HG02759 (cell line): ENCODE measurements around the gene DLG2.
"Not testable (repeated sequence)": the region's sequence is repeated elsewhere in the genome, so short reads cannot be mapped to it uniquely, and the experiment has no call there.

Experiments
- ATAC-seq: cut with Tn5 transposase; IDR thresholded peaks from one replicate; pipeline ENCODE4 v1.9.1; 2021; ENCODE audit warnings: mild to moderate bottlenecking, moderate library complexity; ENCODE audit not compliant: unreplicated experiment

The DLG2 gene

DNA sequence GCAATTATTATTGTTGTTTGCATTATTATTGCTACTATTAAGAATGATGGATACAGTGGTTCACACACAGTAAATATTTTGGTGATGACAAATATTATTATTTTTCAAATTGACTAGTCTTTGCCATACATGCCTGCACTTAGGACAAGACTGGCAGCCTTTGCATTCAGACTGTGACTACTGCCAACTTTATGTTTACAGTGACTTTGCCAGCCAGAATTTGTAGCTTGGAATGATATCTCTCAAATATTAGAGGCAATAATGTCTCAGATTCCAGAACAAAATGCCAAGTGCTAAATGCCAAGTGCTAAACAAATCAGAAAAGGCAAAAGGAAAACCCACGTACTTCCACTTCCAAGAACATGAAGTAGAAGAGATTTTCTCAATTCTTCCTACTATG lies 823.1 kb downstream of the DLG2 start:
- ATAC-seq, result no peak

DNA sequence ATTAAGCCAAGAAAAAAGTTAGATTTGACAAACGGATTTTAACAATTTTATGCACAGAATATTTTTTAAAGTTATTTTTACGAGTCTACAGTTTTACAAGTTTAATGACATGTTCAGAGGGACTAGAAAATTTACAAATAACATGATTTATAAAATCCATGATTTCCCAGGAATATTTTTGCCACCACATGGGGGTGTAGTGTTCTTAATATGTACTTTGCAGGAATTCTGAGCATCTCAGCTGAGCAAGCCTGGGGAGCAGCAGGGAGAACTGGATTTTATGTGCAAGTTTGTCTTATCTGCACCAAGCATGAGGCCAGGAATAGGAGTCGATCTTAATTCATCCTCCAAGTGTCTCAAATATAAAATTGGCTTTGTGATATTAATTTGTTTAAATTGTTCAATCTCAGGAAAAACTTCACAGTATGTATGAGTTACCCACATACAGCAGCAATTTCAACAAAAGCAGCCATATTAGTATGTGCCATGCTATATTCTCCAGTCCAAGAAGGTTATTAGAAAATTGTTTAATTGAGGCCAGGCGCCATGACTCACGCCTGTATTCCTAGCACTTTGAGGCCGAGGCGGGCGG lies 826.3 kb downstream of the DLG2 start:
- ATAC-seq, result no peak

DNA sequence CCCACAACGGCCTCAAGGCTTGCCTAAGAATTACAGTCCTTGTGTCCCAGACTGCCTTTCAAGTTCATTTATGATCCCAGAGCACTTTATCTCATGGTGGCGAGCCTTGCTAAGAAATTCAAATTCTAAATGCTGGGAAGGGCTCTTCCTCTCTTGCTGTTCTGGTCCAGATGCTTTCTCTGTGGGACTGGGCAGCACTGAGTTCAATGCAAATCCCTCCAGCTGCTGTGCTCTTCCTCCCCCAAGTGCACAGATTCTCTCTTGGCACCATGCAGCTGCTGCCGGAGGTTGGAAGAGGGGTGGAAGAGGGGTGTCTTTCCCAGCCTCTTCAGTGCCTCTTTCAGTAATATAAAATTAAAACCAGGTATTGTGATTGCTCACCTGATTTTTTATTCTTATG lies 828.0 kb downstream of the DLG2 start:
- no peak for ATAC-seq

DNA sequence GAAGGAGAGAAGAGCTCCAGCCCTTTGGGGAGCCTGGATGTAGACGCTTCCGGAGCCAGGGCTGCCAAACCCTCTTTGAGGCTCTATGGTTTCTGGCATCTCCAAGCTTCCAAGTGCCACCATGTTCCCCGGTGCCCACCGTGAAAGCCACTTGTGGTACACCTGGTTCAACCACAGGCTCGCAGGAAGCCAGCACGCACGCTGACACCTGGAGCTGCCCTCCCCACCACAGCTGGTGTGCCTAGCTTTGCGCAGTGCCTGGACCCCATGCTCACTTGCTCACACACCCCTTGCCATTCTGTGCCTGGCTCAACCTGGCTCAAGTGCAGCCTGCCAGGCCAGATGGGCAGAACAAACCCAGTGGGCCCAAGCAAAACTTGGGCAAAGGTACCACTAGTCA lies 831.4 kb downstream of the DLG2 start:
- ATAC-seq, result no peak

DNA sequence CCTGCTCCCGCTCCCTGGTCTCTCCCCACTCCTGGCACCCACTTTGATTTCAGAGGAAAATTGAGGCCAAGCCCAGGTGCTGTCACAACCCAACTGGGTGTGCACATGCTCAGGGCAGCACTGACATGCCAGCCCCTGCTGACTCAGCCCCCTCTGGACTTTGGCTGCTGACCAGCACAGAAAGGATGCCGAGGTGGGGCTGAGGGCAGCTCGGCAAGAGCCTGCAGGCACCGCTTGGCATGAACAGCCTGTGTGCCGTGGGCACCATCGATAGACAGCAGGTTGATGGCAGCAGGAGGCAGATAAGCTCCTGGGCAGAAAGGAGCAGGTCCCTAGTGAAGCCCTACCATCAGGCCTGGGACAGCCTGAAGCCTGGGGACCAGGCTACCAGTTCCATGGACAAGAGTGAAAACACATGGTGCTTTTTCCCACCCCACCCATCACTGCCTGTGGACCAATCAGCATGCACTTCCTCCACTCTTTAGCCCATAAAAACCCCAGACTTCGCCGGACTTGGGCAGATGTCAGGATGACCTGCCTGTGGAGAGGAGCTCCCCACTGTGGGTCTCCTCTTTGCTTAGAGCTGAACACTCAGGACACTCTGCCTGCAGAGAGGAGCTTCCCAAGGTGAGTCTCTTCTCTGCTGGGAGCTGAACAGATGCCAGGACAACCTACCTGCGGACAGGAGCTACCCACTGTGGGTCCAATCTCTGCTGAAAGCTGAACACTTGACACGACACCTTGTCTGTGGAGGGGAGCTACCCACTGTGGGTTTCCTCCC lies 832.3 kb downstream of the DLG2 start:
- no peak for ATAC-seq

DNA sequence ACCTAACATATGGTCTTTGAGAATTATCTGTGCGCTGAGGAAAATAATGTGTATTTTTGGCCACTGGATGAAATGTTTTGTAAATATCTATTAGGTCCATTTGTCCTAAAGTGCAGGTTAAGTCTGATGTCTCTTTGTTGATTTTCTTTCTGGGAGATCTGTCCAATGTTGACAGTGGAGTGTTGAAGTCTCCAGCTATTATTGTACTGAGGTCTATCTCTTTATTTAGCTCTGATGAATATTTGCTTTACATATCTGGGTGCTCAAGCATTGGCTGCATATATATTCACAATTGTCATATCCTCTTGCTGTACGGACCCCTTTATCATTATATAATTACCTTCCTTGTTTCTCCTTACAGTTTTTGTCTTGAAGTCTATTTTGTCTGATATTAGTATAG lies 833.8 kb downstream of the DLG2 start:
- ATAC-seq, result no peak

DNA sequence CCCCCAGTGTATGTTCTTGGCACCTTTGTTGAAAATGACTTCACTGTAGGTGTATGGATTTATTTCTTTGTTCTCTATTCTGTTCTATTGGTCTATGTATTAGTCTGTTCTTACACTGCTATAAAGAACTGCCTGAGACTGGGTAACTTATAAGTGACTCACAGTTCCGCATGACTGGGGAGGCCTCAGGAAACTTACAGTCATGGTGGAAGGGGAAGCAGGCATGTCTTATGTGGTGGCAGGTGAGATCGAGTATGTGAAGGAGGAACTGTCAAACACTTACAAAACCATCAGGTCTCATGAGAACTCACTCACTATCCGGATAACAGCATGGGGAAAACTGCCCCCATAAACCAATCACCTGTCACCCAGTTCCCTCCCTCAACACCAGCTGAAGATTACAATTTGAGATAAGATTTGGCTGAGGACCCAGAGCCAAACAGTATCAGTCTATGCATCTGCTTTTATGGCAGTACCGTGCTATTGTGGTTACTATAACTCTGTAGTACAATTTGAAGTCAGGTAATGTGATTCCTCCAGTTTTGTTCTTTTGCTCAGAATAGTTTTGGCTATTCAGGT lies 836.2 kb downstream of the DLG2 start:
- ATAC-seq, result no peak

DNA sequence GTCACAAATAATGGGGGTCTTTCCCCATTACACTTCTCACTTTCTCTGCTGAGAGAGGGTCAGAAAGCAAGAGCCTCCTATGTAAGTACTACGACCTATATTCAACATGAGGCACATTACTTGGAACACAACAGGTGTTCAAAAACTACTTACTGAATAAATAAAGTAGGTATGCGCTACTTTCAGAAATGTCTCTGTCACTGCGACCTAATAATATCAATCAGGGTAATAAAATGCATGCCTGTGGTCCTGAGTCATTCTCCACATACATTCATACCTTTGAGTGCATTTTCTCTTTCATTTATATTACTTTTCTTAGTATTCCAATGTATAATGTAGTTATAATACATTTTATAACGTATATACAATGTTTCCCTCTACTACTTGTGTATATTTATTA lies 838.9 kb downstream of the DLG2 start:
- no peak for ATAC-seq

DNA sequence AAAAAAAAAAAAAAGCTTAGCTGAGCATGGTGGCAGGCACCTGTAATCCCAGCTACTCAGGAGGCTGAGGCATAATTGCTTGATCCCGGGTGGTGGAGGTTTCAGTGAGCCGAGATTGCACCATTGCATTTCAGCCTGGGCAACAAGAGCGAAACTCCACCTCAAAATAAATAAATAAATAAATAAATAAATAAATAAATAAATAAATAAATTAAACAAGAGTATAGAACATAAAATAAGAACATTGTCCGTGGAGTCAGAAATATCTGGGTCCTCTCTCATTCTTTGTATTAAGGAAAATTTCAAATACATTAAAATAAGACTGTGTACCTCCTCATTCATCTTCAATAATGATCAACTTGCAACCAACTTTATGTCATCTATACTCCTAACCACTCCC lies 843.0 kb downstream of the DLG2 start:
- not testable (repeated sequence) for ATAC-seq

DNA sequence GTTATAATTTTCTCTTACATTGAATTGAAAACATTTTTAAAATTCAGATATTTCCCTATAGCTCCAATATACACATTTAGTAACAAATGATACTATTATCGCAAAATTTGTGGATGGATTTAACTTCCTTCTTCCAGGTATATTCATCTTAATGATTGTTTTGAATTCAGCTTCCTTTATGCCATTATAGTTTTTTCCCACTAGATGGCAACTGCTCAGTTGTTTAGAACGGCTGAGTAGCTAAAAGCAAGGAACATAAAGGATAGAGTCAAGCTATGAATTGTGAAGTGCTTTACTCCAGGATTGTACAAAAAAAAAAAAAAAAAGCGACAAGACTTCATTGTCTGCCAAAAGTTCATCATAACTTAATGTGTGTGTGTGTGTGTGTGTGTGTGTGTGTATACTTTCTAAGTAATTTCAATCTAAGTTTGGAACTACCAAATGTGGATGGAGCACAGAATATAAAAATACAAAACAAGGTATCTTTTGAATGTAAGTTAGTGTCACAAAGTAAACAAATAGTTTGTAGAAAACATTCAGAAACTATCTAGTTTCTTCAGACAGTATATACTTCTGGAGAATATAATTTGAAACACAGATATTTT lies 846.4 kb downstream of the DLG2 start:
- no peak for ATAC-seq

DNA sequence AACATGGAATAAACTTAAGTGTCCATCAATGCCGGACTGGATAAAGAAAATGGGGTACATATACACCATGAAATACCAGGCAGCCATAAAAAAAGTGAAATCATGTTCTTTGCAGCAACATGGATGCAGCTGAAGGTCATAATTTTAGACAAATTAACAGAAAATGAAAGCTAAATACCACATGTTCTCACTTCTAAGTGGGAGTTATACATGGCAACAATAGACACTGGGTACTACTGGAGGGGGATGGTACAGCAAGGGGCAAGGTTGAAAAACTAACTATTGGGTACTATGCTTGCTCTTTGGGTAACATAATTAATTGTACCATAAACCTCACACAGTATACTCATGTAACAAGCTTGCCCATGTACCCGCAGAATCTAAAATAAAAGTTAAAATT lies 851.6 kb downstream of the DLG2 start:
- ATAC-seq, result no peak

DNA sequence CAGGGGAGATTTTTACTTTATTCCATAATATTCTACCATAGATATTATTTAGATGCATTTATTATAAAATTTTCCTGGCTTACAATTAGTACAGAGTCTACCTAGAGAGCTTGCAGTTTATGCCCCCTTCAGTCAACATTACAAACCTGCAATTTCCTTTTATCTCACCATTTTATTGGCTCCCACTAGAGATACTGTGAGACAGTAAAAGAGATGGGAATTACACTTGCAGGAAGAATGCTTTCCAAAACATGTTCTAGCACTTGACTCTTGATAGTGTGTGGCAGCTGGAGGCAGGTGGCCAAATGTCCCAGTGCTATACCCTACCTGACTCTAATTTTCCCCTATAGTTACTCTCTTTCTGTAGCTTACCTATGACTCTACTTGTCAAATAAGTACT lies 863.2 kb downstream of the DLG2 start:
- ATAC-seq, result no peak

DNA sequence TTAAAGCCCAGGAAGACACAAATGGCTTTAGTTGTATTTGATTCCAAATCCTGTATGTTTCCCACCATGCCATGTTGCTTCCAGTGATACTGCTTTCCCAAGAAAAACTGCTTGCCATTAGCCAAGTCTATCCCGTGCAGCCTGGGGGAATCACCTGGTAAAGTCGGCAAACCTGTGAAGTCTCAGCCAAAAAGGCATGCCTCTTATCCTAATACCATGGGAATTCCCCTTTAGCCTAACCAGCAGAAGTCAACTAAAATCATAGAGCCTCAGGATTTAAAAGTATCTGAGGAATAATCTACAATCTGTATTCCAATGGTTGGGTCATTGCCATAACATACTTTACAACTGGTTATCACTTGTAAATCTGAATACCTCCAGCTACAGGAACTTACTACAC lies 869.4 kb downstream of the DLG2 start:
- ATAC-seq, result no peak

DNA sequence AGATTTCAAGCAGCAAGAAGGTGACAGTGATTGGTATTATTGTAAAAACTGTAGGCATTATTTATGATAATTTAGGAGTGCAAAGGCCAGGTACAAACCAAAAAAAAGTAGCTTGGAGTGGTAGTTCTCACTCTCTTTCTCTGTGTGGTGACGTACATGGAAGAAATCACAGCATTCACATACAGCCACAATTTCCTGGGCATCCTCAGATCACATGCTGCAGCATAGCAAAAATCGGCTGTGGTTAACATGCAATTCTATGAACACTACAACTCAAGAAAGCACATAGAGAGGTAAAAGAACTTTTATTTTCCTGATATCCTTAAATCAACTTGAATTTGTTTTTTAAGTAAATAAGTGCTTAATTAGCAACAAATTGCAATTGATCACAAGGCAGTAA lies 875.8 kb downstream of the DLG2 start:
- ATAC-seq, result no peak

DNA sequence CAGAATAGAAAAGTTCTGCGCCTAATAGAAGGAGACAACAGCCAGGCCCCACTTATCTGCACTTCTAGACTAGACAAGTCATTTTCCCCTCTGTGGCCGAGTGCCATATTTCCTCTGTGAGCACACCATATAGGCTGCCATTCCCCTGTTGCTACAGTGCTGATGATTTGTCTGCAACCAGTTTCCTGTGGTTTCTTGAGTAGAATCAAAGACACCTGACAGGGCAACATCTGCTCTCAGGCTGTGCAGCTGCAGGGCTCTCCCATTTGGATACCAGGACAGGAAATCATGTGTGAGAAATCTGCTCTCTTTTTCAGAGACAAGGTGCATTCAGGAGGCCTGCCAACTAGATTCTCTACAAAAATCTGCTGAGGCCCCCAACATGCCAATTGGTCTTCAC lies 879.3 kb downstream of the DLG2 start:
- no peak for ATAC-seq

DNA sequence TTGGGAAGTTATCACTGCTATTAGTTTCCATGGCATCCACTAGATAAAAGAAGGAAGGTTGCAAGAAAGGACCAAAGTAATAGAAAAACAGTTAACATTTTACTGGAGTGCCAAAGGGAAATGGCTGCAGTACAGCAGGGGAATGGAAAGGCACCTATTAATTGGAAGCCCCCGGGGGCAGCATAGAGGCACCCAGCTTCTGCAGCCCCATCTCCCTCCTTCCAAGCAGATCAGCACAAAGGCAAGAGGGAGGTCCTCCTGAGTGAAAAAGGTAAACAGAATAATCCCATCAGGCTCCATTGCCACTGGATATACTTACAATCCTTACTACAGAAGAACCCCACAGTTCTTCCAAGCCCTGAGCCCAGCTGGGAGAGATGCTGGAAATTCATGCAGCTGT lies 887.1 kb downstream of the DLG2 start:
- no peak for ATAC-seq

DNA sequence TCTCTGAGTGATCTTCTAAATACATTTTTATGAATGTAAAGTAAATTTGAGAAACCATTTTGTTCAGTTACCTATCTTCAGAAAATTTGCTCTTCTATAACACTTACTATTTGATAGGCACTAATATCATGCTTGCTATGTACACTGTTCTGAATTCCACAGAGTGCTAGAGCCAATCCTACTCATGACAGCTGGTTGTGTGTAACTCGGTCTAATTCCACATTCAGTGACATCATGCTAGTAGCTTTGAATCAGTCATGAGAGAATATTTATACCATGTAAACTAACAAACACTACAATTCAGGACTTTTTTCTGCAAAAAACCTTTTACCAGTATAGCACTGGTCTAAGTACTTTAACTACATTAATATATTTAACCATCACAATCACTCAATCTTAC lies 902.9 kb downstream of the DLG2 start:
- no peak for ATAC-seq

DNA sequence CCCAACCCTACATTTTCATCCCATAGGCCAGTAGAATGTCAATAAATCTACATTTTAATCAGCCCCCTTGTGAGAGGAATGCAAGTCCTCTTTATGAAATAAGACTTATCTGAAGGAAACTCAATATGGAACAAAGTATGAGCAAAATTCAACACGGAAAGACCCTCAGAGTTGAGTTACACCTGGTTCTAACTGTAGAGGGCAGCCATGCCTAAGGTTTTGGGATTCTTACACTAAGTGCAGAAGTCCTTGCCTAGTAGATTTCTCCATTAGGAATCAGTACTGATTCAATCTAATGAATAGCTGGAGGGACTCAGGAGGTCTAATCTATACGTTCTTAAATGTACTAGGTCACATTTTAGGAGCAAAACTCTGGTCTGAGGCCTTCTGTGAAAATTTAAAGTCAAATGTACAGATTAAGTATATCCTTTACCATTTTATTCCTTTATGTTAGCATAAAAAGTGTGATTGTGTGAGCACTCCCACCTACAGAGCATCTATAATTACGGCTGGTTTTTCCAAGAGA lies 904.5 kb downstream of the DLG2 start:
- no peak for ATAC-seq

DNA sequence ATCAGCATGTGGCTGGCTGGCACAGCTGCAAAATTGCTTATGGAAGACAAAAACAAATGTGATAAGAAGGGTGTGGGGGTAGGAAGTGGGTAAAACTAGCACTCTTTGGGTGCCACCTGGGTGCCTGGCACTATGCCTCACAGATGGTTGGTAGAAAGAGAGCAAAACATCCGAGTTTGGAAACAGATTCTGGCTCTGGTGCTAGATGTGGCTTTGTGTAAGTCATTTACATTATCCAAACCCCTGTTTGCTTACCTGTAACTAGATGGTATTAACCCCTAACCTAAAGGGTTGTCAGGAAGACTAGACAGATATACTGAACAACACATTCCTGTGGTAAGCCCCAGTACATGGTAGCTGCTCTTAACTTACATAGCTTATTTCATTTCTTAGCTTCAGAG lies 905.6 kb downstream of the DLG2 start:
- ATAC-seq, result no peak

DNA sequence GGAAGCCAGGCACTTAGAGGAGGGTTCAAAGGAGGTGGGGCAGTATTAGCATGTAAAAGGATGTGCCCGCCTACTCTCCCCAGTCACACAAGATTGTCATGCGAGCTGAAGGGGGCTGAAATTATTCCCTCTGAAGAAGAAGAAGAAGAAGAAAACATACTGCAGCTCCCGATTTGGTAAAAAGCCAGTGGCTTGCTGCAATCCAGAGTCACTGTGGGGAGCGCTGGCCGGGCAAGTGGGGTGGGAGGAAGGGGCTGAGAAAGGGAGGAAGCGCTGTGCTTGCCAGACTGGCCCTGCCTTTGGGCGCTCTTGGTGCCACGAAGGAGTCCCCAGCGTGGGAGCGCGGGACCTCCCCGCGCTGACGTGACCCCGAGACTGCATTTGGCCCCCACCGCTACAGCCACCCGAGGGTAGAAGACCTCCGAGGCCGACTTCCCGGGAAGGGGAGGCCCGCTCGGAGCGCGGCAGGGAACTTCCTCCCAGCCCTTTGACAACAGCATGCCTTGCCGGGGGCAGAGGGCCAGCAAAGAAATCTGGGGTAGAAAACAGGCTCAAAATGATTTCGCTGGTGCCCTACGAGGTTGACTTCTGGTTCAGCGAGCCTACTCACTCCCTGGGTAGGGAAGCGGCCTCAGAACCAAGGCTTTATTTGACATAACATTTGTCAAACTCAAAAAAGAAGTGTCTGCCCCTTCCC lies 906.3 kb downstream of the DLG2 start:
- ATAC-seq, result no peak

DNA sequence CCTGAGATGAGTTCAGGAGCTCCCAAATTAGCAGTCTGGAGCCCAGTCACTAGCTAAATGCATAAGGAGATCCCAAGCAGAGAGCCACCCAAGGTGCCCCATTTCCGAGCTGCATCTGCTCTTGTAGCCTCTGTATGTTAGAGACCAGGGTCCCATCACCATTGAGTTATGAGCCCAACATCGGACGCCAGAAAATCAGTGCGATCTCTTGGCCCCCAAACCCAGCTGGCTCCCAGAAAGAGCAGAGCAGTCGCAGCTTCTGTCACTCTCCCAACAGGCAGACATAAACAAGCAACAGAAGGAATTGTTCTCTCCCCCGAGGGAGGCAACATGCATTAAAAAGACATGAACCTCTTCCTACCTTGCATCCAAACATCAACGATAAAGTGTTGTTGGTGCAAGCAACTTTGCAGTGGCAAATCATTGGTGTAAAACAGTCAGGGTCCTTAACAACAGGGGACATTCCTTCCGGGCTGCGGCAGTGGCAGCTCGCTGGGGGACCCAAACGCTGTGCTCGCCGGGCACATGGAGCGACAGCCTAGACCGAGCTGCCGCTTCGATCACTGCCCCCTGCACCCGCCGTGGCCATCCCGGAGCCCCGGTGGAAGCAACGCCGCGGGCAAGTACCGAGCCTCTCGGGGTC lies 907.1 kb downstream of the DLG2 start:
- no peak for ATAC-seq
